WTC11 (cell line): ENCODE measurements around the gene TWIST2. TPM values are rescaled to one million over a fixed set of nuclear protein-coding genes. Genes with fewer than 3 reads are reported as not detected.

ENCODE experiments used
- ATAC-seq: fragments of 200-7000 bp; cut with Tn5 transposase; 2 replicates; pipeline ENCODE4 v1.10.0; 2021; ENCODE audit warnings: mild to moderate bottlenecking, moderate library complexity
- CTCF ChIA-PET: fragments of 300-600 bp; sonication (Branson Sonifier 250); formaldehyde crosslinking; loops from one replicate; lab custom pipeline; 2021; ENCODE audit warnings: antibody characterized with exemption; lab: Charles Lee
- POLR2A ChIA-PET: fragments of 350-600 bp; sonication (Branson Sonifier 250); formaldehyde crosslinking; loops from one replicate; lab custom pipeline; 2021; ENCODE audit warnings: antibody characterized with exemption; lab: Charles Lee
- DNase-seq: peaks from one replicate; pipeline ENCODE4 v3.0.0; 2021; ENCODE audit warnings: low spot score
- H3K27ac Mint-ChIP-seq: 2 replicates; pipeline ENCODE4 v1.8.0; 2021; ENCODE audit warnings: mixed read lengths
- H3K27me3 Mint-ChIP-seq: 2 replicates; pipeline ENCODE4 v1.8.0; 2021; ENCODE audit warnings: low read depth, mild to moderate bottlenecking, moderate library complexity, mixed read lengths
- H3K36me3 Mint-ChIP-seq: 2 replicates; pipeline ENCODE4 v1.8.0; 2021; ENCODE audit warnings: mixed read lengths
- H3K4me1 Mint-ChIP-seq: 2 replicates; pipeline ENCODE4 v1.8.0; 2022; ENCODE audit warnings: mixed read lengths
- H3K4me3 Mint-ChIP-seq: 2 replicates; pipeline ENCODE4 v1.8.0; 2021; ENCODE audit warnings: mild to moderate bottlenecking, moderate library complexity, mixed read lengths
- H3K9me3 Mint-ChIP-seq: 2 replicates; pipeline ENCODE4 v1.8.0; 2021; ENCODE audit warnings: mixed read lengths
- ATF2 ChIP-seq: sonication (generic); formaldehyde crosslinking; IDR thresholded peaks from 2 replicates; pipeline ENCODE4 v1.8.1; 2022; ENCODE audit warnings: low read depth, missing genetic modification reagents, borderline replicate concordance
- E2F5 ChIP-seq: sonication (generic); formaldehyde crosslinking; IDR thresholded peaks from 2 replicates; pipeline ENCODE4 v1.8.1; 2022; ENCODE audit warnings: mild to moderate bottlenecking, moderate library complexity, missing genetic modification reagents
- EMX1 ChIP-seq: fragments of 250-450 bp; sonication (Bioruptor Pico); IDR thresholded peaks from 2 replicates; pipeline ENCODE4 v1.8.0; 2021; ENCODE audit warnings: mild to moderate bottlenecking
- FOXP1 ChIP-seq: sonication (generic); formaldehyde crosslinking; IDR thresholded peaks from 2 replicates; pipeline ENCODE4 v1.8.0; 2022; ENCODE audit warnings: missing genetic modification reagents, mild to moderate bottlenecking, moderate library complexity, borderline replicate concordance
- GTF2I ChIP-seq: fragments of 250-450 bp; sonication (Bioruptor Pico); conservative IDR thresholded peaks from 2 replicates; pipeline ENCODE4 v1.4.0; 2021; ENCODE audit warnings: mild to moderate bottlenecking
- IRF1 ChIP-seq: sonication (generic); formaldehyde crosslinking; IDR thresholded peaks from 2 replicates; pipeline ENCODE4 v1.8.0; 2023; ENCODE audit warnings: missing genetic modification reagents
- NFYB ChIP-seq: sonication (generic); formaldehyde crosslinking; conservative IDR thresholded peaks from 2 replicates; pipeline ENCODE4 v1.8.0; 2022; ENCODE audit warnings: low read depth, missing genetic modification reagents
- NR1H2 ChIP-seq: sonication (generic); formaldehyde crosslinking; IDR thresholded peaks from 2 replicates; pipeline ENCODE4 v1.9.0; 2021; ENCODE audit warnings: mild to moderate bottlenecking, moderate library complexity, missing genetic modification reagents
- PRRX2 ChIP-seq: fragments of 250-450 bp; sonication (Bioruptor Pico); IDR thresholded peaks from 2 replicates; pipeline ENCODE4 v1.8.0; 2021; ENCODE audit warnings: mild to moderate bottlenecking
- SOX15 ChIP-seq: fragments of 250-450 bp; sonication (Bioruptor Pico); IDR thresholded peaks from 2 replicates; pipeline ENCODE4 v1.9.0; 2021; ENCODE audit warnings: mild to moderate bottlenecking
- TP53 ChIP-seq: sonication (generic); formaldehyde crosslinking; IDR thresholded peaks from 2 replicates; pipeline ENCODE4 v1.8.1; 2023; ENCODE audit warnings: mild to moderate bottlenecking, missing genetic modification reagents
- ZBTB21 ChIP-seq: sonication (generic); formaldehyde crosslinking; IDR thresholded peaks from 2 replicates; pipeline ENCODE4 v1.8.1; 2023; ENCODE audit warnings: mild to moderate bottlenecking, missing genetic modification reagents, borderline replicate concordance
- ZBTB43 ChIP-seq: sonication (generic); formaldehyde crosslinking; IDR thresholded peaks from 2 replicates; pipeline ENCODE4 v1.8.1; 2023; ENCODE audit warnings: mild to moderate bottlenecking, missing genetic modification reagents
- ZNF219 ChIP-seq: sonication (generic); formaldehyde crosslinking; IDR thresholded peaks from 2 replicates; pipeline ENCODE4 v1.8.0; 2023; ENCODE audit warnings: missing genetic modification reagents, mild to moderate bottlenecking, borderline replicate concordance
- ZNF317 ChIP-seq: sonication (generic); formaldehyde crosslinking; IDR thresholded peaks from 2 replicates; pipeline ENCODE4 v1.8.1; 2023; ENCODE audit warnings: low read depth, mild to moderate bottlenecking, moderate library complexity, missing genetic modification reagents, borderline replicate concordance
- ZNF423 ChIP-seq: fragments of 250-450 bp; sonication (Bioruptor Pico); IDR thresholded peaks from 2 replicates; pipeline ENCODE4 v2.1.2; 2022; ENCODE audit warnings: mild to moderate bottlenecking, moderate library complexity
- total RNA-seq: library from RNA; stranded (reverse); gene quantifications from 3 replicates; pipeline ENCODE4 v1.2.3, GENCODE V29; 2021
- TF ChIP-seq, protein P1 (sequence below): sonication (generic); formaldehyde crosslinking; IDR thresholded peaks from 2 replicates; pipeline ENCODE4 v1.8.0; 2022; ENCODE audit warnings: mild to moderate bottlenecking, missing genetic modification reagents

TWIST2 gene
- total RNA-seq, 1 experiment from 2014 or later: 5.7 TPM

DNA sequence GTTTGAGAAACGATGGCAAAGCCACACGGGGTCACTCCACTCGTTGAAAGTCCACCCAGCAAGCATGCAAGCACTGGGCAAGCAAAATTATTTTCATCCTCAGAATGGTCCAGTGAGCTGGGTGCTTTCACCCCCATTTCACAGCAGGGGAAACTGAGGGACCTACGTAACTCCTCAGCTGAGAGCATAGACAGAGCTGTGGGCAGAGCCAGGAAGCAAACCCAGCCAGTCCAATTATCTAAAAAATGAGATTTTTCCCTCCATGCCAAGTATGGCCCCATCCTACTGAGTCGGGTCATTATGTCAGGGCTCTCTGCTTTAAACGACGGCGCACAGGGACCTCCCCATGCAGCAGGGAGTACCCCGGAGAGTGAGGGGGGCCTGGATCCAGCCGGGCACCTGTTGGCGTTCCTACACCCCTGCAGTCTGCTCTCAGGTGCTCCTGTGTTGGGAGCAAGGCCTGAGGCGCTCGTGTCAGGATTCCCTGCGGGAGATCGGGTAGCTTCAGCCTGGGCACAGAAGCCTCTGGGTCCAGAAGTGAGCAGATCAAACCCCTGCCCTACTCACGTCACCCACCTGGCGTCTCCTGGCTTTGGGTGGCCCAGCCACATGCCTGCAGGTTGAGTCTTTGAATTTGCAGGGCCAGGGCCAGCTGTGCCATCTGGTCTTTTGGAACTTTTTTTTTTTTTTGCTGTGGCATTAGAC is 17.3 kb downstream of the TWIST2 start:
- ChIA-PET POLR2A (no interaction called here), CTCF (interaction anchor here (1.3 kb wide), 1 partner anchor 10 kb away, joined by 3 read pairs; no protein-coding TSS in a partner anchor)
- Mint-ChIP-seq H3K9me3 (no peaks in the 10 kb centered on the region; the same call in 1 of the 2 replicates), H3K36me3 (no peaks in the 10 kb centered on the region), H3K27me3 (no peaks in the 10 kb centered on the region), H3K4me1 (peaks cover 11% of the 10 kb centered on the region), H3K4me3 (no peak overlapping the region), H3K27ac (no peak overlapping the region)
- DNase-seq (no peak), ATAC-seq (no peak)
- no peak for TF ChIP-seq ZNF317 (CRISPR knock-in tag)
- TF ChIP-seq, protein P1, sequence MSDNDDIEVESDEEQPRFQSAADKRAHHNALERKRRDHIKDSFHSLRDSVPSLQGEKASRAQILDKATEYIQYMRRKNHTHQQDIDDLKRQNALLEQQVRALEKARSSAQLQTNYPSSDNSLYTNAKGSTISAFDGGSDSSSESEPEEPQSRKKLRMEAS (CRISPR knock-in tag): no peak
- TF ChIP-seq NFYB (CRISPR knock-in tag): no peak
- TF ChIP-seq IRF1 (CRISPR knock-in tag): no peak
- TF ChIP-seq E2F5 (CRISPR knock-in tag): no peak
- no peak for TF ChIP-seq FOXP1 (CRISPR knock-in tag)
- no peak for TF ChIP-seq TP53 (CRISPR knock-in tag)
- no peak for TF ChIP-seq NR1H2 (CRISPR knock-in tag)

- Mint-ChIP-seq H3K27me3 (no peaks in the 10 kb centered on the region), H3K9me3 (no peaks in the 10 kb centered on the region; the same call in 1 of the 2 replicates), H3K36me3 (no peaks in the 10 kb centered on the region), H3K27ac (no peak overlapping the region), H3K4me3 (no peak overlapping the region), H3K4me1 (peaks cover 11% of the 10 kb centered on the region)
- no peak for TF ChIP-seq E2F5 (CRISPR knock-in tag)
- no peak for TF ChIP-seq SOX15 (CRISPR knock-in tag)
- no peak for TF ChIP-seq ZNF219
- TF ChIP-seq ZBTB21 (CRISPR knock-in tag): no peak
- TF ChIP-seq PRRX2 (CRISPR knock-in tag): no peak
- no peak for TF ChIP-seq GTF2I (CRISPR knock-in tag)
- TF ChIP-seq ZNF423: no peak
- no peak for TF ChIP-seq ATF2 (CRISPR knock-in tag)
- no peak for TF ChIP-seq EMX1 (CRISPR knock-in tag)
- no peak for TF ChIP-seq ZBTB43
- TF ChIP-seq, protein P1 (CRISPR knock-in tag): no peak
- CTCF ChIA-PET: interaction anchor here (1.3 kb wide), 1 partner anchor 9 kb away, joined by 3 read pairs; no protein-coding TSS in a partner anchor
- DNase-seq (no peak), ATAC-seq (no peak)
- POLR2A ChIA-PET: no interaction called here
Observed at GRCh38 chr2:238865744-238866355, 18.0 kb downstream of the TWIST2 start.
